DMS53 (cell line): ENCODE results near the gene KCNQ1.

ENCODE experiments used
- DNase-seq: peaks from one replicate; lab custom pipeline; 2025; lab: John Stamatoyannopoulos, UW

Gene KCNQ1

GRCh38 chr11:2569731-2570210 lies 125.0 kb downstream of the KCNQ1 start:
- DNase-seq: no peak

GRCh38 chr11:2570211-2570811 lies 125.5 kb downstream of the KCNQ1 start:
- DNase-seq: no peak

DNA sequence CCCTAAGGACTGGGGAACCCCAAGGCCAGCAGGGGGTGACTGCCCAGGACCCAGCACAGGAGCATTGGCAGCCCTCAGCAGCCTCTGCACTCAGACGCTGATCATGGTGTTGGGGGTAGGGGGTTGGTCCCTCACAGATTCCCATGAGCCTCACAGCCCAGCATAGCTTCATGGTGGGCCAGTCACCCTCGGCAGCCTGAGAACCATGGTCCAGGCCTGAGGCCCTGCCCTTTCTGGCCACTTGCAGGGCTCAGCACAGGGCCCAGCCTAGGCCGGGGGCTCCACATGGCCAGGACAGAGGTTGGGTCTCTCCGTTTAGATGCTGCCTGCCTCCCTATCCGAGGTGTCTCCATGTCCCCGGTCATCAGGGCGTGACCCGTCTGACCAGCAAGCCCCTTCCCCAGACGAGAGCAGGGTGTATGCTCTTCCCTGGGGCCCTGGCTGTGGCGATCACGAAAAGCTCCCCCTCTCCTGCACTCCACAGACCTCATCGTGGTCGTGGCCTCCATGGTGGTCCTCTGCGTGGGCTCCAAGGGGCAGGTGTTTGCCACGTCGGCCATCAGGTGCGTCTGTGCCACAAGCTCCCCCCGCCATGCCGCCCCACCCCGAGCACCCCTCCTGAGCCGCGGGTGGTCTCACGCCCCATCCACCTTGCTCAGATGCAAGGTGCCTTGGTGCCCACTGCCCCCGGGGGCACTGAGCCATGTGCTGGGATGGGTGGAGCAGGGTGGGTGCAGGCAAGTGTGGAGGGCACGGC lies 126.2 kb downstream of the KCNQ1 start:
- no peak for DNase-seq

DNA sequence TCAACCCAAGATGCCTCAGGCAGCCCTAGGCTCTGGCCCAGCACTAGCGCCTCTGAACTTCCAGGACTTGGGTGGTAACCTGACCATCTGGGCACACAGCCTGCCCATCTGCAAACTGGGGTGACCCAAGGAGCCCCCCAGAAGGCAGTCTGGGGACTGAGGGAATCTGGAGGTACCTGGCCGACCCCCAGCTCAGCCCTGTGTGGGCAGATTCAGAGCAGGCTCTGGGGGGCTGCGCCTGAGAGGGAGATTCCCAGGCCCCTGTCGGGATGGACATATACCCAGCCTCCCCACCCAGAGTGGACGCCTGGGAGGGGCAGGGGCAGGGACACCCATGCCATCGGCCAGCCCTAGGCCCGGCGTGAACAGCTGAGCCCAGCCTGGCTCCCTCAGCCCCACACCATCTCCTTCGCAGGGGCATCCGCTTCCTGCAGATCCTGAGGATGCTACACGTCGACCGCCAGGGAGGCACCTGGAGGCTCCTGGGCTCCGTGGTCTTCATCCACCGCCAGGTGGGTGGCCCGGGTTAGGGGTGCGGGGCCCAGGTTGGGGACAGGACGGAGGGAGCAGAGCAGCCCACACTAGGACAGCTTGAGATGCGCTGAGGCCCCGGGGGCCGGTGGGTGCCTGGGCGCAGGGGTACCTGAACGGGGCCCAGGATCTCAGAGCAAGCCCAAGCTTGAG lies 126.9 kb downstream of the KCNQ1 start:
- no peak for DNase-seq

DNA sequence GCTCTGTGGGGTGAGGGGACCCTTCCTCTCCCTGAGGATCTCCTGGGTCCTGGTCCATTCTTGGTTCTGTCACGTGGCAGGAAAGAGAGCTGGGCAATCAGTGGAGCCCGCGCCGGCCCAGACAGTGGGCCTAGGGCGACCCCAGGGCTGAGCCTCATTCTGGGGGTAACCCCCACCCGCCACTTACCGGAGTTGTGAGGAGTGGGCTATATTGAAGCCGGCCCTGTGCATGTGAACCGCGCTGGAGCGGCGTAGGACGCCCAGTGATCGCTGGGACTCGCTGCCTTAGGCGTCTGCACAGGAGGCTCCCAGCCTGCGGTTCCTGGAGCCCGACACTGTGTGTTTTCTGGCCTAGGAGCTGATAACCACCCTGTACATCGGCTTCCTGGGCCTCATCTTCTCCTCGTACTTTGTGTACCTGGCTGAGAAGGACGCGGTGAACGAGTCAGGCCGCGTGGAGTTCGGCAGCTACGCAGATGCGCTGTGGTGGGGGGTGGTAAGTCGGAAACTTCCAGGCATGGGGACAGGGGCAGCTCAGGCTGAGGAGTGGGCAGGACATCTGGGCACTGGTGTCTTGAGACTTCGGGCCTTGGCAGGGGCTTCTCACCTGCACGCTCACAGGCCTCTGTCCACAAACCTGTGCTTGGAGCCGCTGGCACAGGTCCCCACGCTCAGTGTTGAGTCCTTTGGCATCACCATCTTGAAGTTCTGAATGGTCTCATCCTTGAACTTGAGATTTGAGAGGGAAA lies 127.9 kb downstream of the KCNQ1 start:
- no peak for DNase-seq

GRCh38 chr11:2573240-2574042 lies 128.6 kb downstream of the KCNQ1 start:
- no peak for DNase-seq

GRCh38 chr11:2574043-2574552 lies 129.3 kb downstream of the KCNQ1 start:
- no peak for DNase-seq

DNA sequence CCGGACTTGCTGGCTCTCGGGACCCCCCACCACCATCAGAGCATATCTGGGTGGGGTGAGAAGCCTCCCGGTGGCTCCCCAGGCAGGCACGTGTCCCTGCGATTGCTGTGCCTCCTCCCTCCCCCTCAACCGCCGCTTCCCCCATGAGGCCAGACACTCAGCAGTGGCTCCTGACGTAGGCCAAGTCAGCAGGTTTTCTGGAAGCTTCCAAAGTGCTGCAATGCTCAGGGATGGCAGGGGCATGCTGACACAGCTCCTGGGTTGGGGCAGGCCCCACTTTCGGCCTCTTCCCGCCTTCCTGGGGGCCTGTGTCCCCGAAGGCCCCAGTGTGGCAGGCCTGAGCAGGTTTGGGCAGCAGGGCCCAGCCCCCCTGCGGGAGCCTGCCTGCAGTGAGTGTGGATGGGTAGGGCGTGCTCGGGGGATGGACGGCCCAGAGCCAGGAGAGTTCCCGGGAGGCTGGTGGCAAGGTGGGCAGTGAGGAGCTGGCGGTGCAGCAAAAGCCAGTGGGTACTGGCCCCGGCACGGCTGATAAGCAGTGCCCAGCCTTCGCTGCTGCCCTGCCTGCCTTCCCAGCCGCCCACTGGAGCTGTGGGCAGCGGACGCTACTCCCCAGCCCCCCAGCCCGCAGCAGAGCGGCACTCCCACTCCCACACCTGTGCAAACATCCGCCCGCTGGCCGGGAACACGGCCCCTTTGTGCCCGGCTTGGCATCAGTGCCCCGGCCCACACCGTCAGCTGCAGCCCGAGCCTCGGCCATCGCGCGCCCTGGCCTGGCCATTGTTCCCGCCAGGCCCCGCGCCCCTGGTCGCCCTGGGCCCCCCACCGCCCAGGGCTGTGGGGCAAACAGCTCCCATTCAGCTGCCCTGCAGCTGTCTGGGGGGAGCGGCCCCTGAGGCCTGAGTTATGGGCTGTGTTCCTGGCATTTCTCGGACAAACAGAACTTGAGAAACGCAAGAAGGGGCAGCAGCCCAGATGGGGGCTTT lies 130.0 kb downstream of the KCNQ1 start:
- peak; percentile 57 for DNase-seq

DNA sequence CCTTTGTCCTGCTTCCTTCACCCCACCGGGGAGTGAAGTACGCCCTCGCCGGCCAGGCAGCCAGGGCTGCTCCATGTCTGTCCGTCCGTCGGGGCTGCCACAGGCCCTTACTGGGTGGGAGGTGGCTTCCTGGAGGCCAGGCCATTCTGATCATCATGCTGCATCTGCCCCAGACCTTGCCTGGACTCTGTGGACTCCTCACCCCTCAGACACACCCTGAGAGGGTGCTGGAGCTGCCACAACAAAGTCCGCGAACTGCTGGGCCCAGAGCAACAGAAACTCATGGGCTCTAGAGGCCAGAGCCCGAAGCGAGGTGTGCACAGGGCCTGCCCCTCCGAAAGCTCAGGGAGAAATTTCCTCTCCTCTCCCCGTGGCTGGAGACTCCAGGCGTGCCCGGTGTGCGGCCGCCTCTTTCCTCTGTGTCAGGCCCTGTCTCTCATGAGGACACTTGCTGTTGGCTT lies 130.8 kb downstream of the KCNQ1 start:
- no peak for DNase-seq

DNA sequence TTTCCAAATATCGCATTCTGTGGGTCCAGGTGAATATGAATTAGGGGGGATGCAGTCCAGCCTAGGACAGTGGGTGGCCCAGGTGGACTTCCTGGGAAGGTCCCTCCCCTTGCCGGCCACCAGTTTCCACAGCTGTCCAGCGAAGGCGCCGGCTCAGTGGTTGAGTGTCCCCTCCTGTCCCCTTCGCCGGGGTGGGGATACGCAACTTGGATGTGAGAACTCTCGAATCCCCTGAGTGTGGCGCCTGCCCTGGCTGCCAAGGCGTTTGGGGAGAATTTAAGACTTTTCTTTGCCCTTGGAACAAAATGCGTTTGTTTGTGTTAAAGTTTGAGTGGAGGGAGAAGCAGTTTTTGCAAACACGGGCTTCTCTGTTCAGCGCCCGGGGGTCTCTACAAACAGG lies 131.3 kb downstream of the KCNQ1 start:
- no peak for DNase-seq

DNA sequence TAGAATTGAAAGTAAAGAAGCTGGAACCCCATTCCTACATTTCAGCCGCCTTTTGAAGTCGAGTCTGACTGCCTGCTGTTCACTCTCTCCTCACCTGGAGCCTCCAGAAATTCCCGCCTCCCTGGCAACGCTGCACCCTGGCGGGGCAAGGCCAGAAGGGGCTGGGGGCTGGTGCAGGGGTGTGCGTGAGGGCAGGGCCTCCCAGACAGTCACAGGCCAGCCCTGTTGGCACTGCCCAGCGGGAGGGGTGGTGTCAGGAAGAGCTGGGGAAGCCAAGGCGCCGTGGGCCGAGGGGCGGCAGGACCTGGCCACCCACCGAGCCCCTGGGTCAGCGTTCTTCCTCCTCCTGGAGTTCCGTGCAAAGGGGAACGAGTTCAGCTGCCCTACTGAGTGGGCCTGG lies 131.7 kb downstream of the KCNQ1 start:
- no peak for DNase-seq

DNA sequence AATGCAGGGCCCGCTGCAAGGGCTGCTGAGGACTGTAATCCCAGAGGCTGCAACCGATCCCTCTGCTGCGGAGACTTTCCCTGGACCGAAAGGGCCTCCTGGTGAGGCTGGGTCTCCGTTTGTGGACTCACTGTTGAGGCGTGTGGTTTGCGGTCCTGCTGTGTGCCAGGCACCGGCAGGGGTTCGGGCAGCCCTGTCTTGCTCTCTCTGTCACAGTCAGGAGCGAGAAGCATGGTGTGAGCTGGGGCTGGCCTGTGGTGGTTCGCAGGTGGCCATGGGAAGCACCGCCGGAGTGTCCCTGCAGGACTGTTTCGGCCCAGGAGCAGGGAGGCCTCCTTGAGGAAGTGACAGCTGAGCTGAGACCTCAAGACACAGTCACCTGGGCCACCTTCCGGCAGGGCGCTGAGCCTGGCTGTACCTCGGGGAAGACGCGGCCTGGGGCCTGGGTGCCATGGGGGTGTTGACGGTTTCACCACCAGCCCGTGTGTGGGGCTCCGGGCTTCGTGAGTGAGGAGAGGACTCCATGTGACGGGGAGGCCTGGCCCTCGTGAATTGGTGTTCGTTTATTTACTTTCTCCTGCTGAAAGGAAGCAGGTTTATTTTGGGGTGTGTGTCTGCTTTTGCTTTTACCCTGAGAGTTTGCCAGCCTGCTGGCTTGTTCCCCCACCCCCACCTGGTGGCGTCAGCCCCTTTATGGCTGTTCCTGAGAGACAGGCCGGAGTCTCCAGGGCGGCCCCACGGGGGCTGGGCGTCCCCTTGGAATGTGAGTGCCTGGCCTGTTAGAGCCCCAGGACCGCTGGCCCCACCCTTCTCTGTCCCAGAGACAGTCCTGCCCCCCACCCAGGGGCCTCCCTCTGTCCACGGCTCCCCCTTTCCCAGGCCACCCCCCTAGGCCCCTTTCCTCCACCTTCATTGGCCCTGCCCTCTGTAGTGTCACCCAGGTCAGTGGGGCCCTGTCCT lies 132.5 kb downstream of the KCNQ1 start:
- no peak for DNase-seq

DNA sequence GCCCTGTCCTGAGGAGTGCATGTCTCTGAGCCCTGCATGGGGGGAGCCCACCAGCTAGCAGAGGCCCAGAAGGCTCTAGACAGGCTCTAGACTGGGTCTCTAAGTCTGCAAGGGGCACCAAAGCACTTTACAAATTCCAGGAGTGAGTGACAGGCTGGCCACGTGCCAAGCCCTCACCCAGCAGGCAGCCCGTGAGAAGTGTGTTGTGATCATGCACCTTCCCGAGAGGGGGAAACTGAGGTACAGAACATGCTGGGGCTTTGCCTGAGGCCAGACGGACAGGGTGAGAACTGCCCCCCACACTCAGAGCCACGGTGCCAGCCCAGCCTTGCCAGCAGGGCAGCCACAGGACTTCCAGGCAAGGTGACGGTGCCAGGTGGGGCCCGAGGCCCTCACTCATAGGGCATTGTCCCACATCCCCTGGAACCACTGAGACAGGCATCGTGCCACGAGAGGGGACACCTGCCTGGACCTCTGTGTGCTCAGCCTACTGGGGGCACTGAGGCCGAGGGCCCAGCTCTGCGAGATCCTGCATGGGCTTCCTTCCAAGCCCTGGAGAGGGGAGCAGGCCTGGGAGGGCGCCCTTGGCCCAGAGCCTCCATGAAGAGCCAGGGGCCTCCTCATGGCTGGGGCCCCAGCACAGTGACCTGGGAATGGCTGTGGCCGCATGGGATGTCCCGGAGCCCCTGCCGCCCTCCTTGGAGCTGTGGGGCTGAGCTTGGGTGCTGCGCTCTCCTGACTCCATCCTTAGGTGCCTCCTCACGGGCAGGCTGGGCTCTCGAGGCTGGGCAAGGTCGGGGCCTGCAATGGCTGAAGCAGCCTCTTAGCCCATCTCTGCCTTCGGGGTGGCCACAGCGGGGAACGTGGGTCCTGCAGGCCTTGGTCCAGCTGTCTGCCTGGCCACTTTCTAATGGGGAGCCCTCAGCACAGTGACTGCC lies 133.5 kb downstream of the KCNQ1 start:
- DNase-seq: no peak

DNA sequence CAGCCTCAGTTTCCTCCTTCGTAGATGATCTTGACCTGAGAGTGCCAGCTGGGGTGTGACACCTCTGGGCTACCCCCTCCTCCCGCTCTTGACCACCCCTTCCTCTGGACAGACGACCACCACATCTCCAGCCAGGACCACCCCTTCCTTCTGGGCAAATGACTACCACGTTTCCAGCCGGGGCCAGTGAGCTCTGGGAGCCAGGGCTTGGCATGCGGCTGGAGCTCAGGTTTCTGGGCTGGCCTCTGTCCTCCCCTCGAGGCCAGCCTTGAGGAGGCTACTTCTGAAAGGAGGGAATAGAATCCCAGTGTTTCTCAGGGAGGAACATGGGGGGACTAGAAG lies 134.1 kb downstream of the KCNQ1 start:
- no peak for DNase-seq

GRCh38 chr11:2579315-2580060 lies 134.7 kb downstream of the KCNQ1 start:
- no peak for DNase-seq

DNA sequence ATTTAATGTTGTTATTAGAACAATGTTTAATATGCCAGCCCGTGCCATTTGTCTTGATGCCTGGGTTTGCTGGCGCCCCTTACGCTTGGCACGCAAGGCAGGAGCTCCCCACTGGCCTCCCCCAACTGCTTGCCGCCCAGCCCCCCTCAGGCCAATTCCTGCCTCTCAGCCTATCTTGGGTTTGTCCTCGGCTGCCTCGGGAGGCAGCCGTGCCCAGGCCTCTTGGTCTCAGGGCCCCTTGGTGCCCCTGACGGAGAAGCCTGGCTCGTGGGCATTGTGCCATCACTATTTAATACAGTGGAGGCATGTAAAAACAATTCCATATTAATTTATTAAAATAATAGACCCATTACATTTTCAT lies 135.2 kb downstream of the KCNQ1 start:
- no peak for DNase-seq

- no peak for DNase-seq
Measured at GRCh38 chr11:2580571-2581001, 135.8 kb downstream of the KCNQ1 start.
